Cardiac fibroblast (primary cell): Measurements from ENCODE around the gene FGG.

Source experiments
- DNase-seq, 2 donors: peaks; one replicate each; pipeline versions ENCODE4 v3.0.0 to v3.0.0-alpha.2; 2010; ENCODE audit warnings: low read depth in 2 of 2
- H3K4me3 ChIP-seq, 2 donors: replicated peaks in 1 of 2; 1 replicate in 1 of 2; 2 replicates in 1 of 2; pipeline ENCODE4 v1.5.1; 2011; ENCODE audit warnings: low read depth in 2 of 2, low read length in 2 of 2, mild to moderate bottlenecking in 2 of 2, moderate library complexity in 1 of 2
- CTCF ChIP-seq: IDR thresholded peaks from one replicate; pipeline ENCODE4 v1.5.1; 2011; ENCODE audit warnings: low read depth, mild to moderate bottlenecking, low read length, inconsistent platforms

Gene FGG

GRCh38 chr4:154593868-154594267 lies 18.6 kb downstream of the FGG start:
- no peak for DNase-seq
- no peak overlapping the region for H3K4me3 ChIP-seq
- no peak for TF ChIP-seq CTCF

GRCh38 chr4:154591890-154592289 lies 20.6 kb downstream of the FGG start:
- H3K4me3 ChIP-seq, result no peak overlapping the region
- TF ChIP-seq CTCF, result no peak

GRCh38 chr4:154590329-154591006 lies 22.0 kb downstream of the FGG start, which contains the start of gene FGA:
Gene FGA (minus strand): TSS chr4:154590742. CDS start chr4:154590687, 55 bp downstream.
- no peak within 1 kb of the TSS for H3K4me3 ChIP-seq
- no peak for TF ChIP-seq CTCF
- no peak for DNase-seq

More at GRCh38 chr4:154591890-154592289, 20.6 kb downstream of the FGG start:
- DNase-seq, result no peak

GRCh38 chr4:154589296-154590197 lies 22.9 kb downstream of the FGG start:
- no peak for DNase-seq
- H3K4me3 ChIP-seq, result no peak overlapping the region
- no peak for TF ChIP-seq CTCF

- TF ChIP-seq CTCF, result no peak
- H3K4me3 ChIP-seq, result no peak overlapping the region
- no peak for DNase-seq
These were observed 24.3 kb downstream of the FGG start for GRCh38 chr4:154588198-154588597.

GRCh38 chr4:154586296-154587033 lies 26.0 kb downstream of the FGG start:
- no peak for DNase-seq
- no peak overlapping the region for H3K4me3 ChIP-seq
- TF ChIP-seq CTCF, result no peak
